ENCODE data around the gene PTPN6.

DNA sequence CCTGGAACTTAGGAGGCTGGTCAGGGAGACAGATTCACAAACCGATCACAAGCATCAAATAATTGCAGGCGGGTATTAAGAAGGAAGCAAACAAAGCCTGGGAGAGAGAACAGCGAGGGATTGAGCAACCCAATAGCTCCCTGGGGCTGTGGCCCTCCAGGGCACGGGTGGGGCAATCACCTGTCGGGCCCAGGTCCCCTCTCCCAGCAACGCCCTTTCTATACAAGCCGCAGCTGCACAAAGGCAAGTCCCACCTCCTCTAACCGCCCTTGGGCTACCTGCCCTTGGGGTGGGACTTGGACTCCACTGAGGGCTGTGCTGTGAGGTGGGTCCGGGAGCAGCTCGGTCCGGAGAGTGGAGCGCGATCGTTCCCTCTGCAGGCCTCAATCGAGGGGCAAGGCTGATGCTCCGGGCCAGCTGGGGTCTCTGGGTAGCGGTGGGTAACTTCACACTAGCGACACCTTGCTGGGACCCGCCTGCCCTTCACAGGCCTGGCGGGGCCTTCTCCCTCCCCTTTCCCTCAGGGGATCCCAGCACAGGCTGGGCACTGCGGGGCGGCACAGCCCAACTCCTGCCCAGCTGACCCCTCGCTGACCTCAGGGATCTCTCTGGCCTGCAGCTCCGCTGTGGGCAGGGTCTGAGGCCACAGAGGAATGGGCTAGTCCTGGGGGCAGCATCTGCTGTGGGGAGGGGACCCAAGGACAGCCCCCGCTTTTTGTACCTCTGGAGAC, 11.3 kb downstream of the PTPN6 start:
- TF ChIP-seq POLR2AphosphoS5 (IDR thresholded peaks at IDR 0.05) (peak in 2 of 3 donors; percentile 94 to 95), POLR2A (IDR thresholded peaks at IDR 0.05) (peak in 1 of 4 donors; percentile 79)
- TF ChIP-seq, protein P1, sequence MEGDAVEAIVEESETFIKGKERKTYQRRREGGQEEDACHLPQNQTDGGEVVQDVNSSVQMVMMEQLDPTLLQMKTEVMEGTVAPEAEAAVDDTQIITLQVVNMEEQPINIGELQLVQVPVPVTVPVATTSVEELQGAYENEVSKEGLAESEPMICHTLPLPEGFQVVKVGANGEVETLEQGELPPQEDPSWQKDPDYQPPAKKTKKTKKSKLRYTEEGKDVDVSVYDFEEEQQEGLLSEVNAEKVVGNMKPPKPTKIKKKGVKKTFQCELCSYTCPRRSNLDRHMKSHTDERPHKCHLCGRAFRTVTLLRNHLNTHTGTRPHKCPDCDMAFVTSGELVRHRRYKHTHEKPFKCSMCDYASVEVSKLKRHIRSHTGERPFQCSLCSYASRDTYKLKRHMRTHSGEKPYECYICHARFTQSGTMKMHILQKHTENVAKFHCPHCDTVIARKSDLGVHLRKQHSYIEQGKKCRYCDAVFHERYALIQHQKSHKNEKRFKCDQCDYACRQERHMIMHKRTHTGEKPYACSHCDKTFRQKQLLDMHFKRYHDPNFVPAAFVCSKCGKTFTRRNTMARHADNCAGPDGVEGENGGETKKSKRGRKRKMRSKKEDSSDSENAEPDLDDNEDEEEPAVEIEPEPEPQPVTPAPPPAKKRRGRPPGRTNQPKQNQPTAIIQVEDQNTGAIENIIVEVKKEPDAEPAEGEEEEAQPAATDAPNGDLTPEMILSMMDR (IDR thresholded peaks at IDR 0.05), result no peak
